Coronary artery (tissue), 2 donors: ENCODE results near the gene SLC7A7.
"Not testable (repeated sequence)": the region's sequence is repeated elsewhere in the genome, so short reads cannot be mapped to it uniquely, and the experiment has no call there.

Experiments used
- DNase-seq: peaks from one replicate; pipeline ENCODE4 v3.0.0-alpha.2; 2017; ENCODE audit warnings: low spot score
- H3K27ac ChIP-seq, 2 donors: fragments of 200-600 bp; sonication (generic); one replicate each; pipeline ENCODE4 v1.5.1; 2016 to 2019
- H3K4me3 ChIP-seq: fragments of 200-600 bp; sonication (generic); 2 replicates; pipeline ENCODE4 v1.5.1; 2016; ENCODE audit warnings: mild to moderate bottlenecking, moderate library complexity
- TF ChIP-seq, protein P1 (sequence below): fragments of 200-600 bp; sonication (generic); IDR thresholded peaks from one replicate; pipeline ENCODE4 v1.5.1; 2019; ENCODE audit warnings: antibody characterized with exemption

The SLC7A7 gene

GRCh38 chr14:22726012-22726411 lies 89.2 kb downstream of the SLC7A7 start:
- Histone ChIP-seq H3K27ac (no peak overlapping the region), H3K4me3 (no peak overlapping the region)
- TF ChIP-seq, protein P1, sequence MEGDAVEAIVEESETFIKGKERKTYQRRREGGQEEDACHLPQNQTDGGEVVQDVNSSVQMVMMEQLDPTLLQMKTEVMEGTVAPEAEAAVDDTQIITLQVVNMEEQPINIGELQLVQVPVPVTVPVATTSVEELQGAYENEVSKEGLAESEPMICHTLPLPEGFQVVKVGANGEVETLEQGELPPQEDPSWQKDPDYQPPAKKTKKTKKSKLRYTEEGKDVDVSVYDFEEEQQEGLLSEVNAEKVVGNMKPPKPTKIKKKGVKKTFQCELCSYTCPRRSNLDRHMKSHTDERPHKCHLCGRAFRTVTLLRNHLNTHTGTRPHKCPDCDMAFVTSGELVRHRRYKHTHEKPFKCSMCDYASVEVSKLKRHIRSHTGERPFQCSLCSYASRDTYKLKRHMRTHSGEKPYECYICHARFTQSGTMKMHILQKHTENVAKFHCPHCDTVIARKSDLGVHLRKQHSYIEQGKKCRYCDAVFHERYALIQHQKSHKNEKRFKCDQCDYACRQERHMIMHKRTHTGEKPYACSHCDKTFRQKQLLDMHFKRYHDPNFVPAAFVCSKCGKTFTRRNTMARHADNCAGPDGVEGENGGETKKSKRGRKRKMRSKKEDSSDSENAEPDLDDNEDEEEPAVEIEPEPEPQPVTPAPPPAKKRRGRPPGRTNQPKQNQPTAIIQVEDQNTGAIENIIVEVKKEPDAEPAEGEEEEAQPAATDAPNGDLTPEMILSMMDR = no peak
- DNase-seq = no peak

GRCh38 chr14:22725374-22725773 lies 89.9 kb downstream of the SLC7A7 start:
- H3K4me3 ChIP-seq, DNase-seq, H3K27ac ChIP-seq: not testable (repeated sequence)

- DNase-seq, H3K4me3 ChIP-seq, H3K27ac ChIP-seq: not testable (repeated sequence)
Observed at GRCh38 chr14:22724847-22725246, 90.4 kb downstream of the SLC7A7 start.

- H3K4me3 ChIP-seq = no peak overlapping the region
Observed at GRCh38 chr14:22723815-22724214, 91.4 kb downstream of the SLC7A7 start.

More at GRCh38 chr14:22723815-22724214, 91.4 kb downstream of the SLC7A7 start:
- DNase-seq = no peak
- no peak overlapping the region for H3K27ac ChIP-seq
- TF ChIP-seq, protein P1 = no peak
